ENCODE results near the gene NKIRAS1.
"Not testable (repeated sequence)": the region's sequence is repeated elsewhere in the genome, so short reads cannot be mapped to it uniquely, and the experiment has no call there.

Gene NKIRAS1

DNA sequence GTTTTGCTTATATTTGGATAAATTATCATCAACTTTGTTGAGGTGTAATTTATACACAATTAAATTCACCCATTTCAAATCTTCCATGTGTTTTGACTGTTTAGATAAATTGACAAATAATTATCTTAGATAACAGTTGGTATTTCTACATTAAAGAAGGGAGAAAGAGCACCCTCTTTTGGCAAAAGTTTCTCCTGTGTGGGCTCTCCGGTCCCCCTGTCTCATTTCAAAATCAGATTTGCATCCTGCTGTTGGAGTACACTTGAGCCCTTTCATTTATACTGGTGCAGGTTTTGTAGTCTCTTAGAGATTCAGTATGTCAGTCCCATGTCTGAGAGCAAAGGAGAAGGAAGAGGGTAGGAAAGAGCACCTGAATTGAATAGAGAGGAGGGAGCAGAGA is 49.4 kb downstream of the NKIRAS1 start:
- no peak for DNase-seq

DNA sequence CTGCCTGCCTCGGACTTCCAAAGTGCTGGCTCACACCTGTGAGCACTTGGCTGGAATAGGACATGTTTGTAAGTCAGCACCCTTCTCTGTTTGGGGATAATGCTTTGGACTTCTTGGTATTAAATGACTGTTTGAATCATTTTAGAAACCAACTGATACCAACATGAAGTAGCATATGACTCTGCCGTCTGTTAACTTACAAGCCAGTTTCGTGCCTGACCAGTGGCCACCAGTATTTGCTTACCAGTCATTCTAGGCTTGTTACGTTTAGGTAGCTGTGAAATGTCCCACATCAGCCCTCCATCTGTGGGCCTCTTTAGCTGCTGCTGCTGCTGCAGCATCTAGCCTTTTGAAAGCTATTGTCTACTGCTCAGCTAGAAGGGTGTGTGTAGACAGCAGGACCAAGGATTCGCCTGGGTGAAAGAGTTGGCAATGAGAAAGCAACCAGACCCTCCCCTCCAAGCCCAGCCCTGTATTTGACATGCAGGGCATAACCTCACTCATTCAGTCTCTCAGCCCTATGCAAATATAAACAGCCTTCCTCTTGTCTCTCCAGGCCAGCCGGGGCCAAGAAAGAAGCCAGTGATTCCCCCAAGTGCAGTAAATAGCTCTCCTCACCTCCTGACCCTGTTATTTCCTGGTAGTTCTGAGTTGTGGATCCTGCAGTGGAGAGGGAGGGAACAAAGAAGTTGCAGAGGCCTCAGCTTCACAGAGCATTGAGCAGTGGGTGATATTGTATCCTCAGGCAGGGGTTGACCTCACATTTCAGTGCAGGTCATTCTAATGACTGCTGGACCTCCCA is 51.0 kb downstream of the NKIRAS1 start:
- no peak for DNase-seq

DNA sequence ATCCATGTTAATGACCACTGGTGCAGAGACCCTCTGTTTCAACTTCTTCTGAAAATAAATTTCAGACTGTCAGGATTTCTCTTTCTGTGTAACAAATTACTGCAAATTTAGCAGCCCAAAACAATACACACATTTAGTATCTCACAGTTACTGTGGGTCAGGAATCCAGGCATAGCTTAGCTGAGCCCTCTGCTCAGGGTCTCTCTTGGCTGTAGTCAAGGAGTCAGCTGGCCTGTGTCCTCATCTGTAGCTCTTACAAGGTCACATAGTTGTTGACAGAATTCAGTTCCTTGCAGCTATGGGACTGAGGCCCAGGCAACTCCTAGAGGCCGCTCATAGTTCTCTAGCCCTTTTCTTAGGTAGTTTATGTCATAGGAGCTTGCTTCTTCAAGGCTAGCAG is 51.9 kb downstream of the NKIRAS1 start:
- no peak for DNase-seq

DNA sequence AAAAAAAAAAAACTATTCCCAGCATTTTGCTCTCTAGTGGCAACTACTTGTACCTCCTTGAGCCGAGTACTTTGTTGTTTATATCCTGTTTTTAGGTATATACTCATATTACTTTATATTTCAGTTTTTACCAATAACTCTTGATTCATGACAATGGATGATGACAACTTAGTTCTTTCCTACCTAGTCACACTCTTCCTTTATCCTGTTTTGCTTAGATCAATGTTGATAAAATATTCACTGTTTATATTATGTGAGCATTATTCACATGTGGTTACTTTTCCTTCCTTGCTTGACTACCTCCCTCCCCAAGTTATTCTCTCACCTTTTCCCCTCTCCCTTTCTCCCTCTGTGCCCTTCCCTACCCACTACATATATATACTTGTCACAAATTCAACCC is 53.7 kb downstream of the NKIRAS1 start:
- DNase-seq: no peak

DNA sequence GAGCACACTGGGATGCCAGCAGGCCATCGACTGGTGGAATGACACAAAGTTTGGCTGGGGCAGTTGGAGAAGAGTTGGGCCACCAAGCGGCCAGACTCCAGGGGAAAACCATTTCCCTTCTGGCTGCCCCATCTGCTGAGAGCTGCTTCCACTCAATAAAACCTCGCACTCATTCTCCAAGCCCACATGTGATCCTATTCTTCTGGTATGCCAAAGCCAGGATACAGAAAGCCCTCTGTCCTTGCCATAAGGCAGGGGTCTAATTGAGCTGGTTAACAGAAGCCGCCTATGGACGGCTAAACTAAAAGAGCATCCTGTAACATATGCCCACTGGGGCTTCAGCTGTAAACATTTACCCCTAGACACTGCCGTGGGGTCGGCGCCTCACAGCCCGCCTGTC is 55.1 kb downstream of the NKIRAS1 start:
- DNase-seq: no peak

DNA sequence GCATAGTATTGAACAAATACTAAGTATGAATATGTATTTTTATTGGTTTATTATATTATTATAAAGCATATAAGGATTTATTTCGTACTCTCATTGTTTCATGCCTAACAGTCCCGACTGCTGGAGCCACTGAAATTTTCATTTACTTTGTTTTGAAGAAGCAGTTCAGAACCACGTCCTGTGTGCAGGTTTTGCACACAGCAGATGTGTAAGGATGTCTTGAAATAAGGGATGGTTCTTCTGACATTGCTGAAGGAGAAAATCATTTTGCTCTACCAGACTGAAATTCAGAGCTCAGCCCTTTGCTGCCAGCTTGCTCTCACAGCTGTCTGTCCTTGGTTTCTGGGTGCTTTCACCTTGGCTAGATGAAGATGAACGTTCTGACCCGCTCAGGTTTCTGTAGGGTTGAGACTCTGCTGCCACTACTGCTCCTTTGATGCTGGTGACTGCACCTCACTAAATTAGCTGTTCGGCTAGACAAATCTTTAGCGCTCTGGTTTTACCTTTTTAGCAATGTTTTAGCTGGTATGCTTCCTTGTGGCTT is 56.9 kb downstream of the NKIRAS1 start:
- no peak for DNase-seq

DNA sequence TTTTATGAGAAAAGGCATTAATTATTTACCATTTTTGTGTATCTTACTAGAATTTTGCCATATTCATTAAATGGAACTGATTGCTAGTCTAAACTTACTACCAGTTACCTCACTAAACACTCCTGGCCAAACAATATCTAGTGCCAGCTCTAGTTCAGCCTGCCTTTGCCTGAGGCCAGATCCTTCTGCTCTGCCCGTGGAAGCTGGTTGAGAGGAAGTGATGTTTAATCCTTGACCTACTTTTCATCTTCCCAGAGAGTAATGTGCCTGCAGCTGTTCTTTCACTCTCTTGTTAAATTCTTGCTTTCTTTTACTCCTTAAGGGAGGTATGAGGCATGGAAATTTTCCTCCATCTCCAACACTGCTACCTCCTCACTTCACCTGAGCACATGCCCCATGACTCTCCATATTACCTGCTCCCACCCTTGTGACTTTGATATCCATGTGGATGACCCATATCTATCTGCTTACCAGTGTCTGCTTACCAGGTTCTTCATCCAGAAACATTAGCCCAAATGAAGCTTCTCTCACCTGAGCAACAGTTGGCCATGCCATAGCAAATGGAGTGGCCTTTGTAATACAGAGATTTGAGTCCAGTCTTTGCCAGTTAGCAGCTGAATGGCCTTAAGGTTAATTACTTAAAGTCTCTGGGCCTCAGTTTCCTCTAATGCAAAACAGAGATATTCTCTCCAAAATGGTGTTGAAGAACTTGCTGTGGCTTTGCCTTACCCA is 57.6 kb downstream of the NKIRAS1 start:
- DNase-seq: no peak

DNA sequence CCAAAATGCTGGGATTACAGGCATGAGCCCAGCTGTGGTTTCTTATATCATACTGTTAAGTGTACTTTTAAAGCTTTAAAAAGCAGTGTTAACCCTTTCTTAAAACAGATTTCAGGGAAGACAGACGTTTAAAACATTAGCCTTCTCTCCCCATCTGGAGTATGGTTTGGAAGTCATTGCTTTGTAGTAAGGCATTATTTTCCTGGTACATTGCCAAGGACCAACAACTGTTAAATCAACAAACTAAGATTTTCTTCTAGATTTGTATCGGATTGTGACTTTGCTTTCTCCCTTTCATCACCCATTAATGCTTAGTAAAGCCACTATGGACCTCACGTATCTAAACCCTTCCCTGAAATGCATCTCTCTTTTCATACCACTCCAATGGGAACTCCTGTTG is 60.5 kb downstream of the NKIRAS1 start:
- DNase-seq: no peak

DNA sequence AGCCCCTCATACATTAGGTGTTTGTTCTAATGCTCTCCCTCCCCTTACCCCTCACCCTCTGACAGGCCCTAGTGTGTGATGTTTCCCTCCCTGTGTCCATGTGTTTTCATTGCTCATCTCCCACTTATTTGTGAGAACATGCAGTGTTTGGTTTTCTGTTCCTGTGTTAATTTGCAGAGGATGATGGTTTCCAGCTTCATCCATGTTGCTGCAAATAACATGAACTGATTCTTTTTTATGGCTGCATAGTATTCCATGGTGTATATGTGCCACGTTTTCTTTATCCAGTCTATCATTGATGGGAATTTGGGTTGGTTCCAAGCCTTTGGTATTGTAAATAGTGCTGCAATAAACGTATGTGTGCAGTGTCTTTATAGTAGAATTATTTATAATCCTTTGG is 67.3 kb downstream of the NKIRAS1 start:
- DNase-seq: not testable (repeated sequence)

DNA sequence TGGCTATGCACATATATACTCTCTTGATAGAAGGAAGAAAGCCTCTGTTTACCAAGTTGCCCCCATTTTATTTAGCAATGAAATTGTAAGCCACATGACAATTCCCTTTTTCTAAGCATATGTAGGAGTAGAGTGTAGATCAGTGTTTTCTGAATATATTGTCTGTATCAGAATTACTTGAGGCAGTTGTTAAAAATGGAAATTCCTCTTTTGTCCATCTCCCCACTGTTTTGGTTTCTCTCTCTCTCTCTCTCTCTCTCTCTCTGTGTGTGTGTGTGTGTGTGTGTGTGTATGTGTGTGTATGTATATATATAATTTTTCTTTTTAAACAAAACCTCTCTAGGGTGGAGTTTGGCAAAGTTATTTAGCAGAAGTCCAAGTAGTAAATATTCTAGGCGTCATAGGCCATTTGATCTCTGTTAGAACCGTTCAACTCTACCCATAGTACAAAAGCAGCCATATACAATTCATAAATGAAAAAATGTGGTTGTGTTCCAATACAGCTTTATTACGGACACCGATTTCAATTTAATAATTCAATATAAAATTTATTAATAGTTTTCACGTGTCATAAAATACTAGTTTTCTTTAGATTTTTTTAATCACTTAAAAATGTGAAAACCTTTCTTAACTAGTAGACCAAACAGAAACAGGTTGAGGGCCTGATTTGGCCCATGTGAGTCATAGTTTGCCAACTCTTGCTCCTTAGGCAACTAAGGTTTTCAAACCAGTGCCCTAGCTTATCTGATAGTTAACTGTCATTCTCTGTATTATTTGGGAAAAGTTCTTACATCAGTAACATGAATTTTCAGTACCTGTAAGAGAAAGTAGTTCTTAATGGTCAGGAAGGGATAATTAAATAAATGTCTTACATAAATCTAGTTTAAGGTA is 71.2 kb downstream of the NKIRAS1 start:
- DNase-seq: no peak

DNA sequence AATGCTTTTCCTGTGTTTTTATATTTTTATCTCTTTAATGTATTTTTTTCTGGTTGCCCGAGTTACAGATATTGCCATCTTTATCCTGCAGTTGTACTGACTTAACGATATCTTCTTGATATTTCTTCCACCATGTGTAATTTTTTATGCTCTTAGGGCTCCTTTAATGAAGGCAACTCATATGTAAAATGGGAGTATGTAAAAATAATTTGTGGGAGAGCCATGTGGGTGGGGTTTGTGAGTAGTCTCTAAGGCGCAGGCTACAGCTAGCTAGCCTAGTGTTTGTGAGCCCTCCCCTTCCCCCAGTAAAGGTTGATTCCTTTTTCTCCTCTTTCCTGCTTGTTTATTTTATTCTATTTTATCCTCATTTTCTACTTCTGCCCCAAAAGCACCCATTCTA is 72.9 kb downstream of the NKIRAS1 start:
- no peak for DNase-seq
